ENCODE results near the gene HNRNPA2B1.

DNA sequence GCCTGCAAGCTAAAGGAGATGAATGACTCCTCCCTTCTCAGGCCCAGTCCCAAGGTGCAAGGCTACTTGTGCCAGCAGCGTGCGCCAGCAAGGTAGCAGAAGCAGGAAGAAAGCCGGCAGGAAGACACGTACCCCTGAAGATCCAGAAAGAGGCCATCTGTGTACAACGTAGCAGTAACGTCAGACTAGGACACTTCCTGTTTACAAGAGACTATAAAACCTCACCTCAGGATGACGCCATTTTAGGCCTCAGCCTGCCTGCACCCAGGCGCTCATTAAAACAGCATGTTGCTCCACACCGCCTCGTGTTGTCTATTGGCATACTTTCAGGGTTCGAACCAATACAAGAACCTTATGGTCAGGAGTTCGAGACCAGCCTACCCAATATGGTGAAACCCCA lies 49.7 kb upstream of the HNRNPA2B1 start:
- TF ChIP-seq, protein P1, sequence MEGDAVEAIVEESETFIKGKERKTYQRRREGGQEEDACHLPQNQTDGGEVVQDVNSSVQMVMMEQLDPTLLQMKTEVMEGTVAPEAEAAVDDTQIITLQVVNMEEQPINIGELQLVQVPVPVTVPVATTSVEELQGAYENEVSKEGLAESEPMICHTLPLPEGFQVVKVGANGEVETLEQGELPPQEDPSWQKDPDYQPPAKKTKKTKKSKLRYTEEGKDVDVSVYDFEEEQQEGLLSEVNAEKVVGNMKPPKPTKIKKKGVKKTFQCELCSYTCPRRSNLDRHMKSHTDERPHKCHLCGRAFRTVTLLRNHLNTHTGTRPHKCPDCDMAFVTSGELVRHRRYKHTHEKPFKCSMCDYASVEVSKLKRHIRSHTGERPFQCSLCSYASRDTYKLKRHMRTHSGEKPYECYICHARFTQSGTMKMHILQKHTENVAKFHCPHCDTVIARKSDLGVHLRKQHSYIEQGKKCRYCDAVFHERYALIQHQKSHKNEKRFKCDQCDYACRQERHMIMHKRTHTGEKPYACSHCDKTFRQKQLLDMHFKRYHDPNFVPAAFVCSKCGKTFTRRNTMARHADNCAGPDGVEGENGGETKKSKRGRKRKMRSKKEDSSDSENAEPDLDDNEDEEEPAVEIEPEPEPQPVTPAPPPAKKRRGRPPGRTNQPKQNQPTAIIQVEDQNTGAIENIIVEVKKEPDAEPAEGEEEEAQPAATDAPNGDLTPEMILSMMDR (IDR thresholded peaks at IDR 0.05), result no peak
- TF ChIP-seq RAD21 (conservative IDR thresholded peaks at IDR 0.05 in 1 of 2, IDR thresholded peaks at IDR 0.05 in 1 of 2), result no peak

All from A549 (cell line).